ENCODE data around the gene ECSCR. TPM values are rescaled to one million over a fixed set of nuclear protein-coding genes. Genes with fewer than 3 reads are reported as not detected.

The ECSCR gene
- total and polyA plus RNA-seq, 2 of the 8 experiments (the other 6 are each of a cell fraction or from before 2014, with no cell fraction given) = 2.7 to 7.2 TPM

- TF ChIP-seq CHD7 (IDR thresholded peaks at IDR 0.05; ENCODE audit: insufficient replicate concordance, low read length) (no peak), ATF3 (IDR thresholded peaks at IDR 0.05; ENCODE audit: insufficient read depth, low read depth, low read length) (no peak), SAP30 (IDR thresholded peaks at IDR 0.05; ENCODE audit: insufficient read depth, insufficient replicate concordance, low read length) (no peak)
These were observed 32.3 kb upstream of the ECSCR start (continued) for GRCh38 chr5:139494832-139495231.
